ENCODE measurements around the gene RTEL1. TPM values are rescaled to one million over a fixed set of nuclear protein-coding genes. Genes with fewer than 3 reads are reported as not detected.

The RTEL1 gene
- 0.21 TPM in 1 of 2 replicates, not detected in the other for polyA plus RNA-seq

GRCh38 chr20:63657937-63658748 is at the start of gene RTEL1:
TSS of gene RTEL1 (plus strand) at chr20:63658312. CDS start at chr20:63659403, 1,091 bp downstream.

GRCh38 chr20:63626424-63627128 is 31.5 kb upstream of the RTEL1 start, which contains the start of gene GMEB2:
TSS of gene GMEB2 (minus strand) at chr20:63627101. CDS start at chr20:63619397, 7,704 bp downstream.

GRCh38 chr20:63653041-63653973 is 4.8 kb upstream of the RTEL1 start, which contains the start of gene STMN3:
TSS of gene STMN3 (minus strand) at chr20:63653424. CDS start at chr20:63653345, 79 bp downstream.

GRCh38 chr20:63696628-63697356 is 38.7 kb downstream of the RTEL1 start, which contains the start of gene TNFRSF6B:
TSS of gene TNFRSF6B (plus strand) at chr20:63696652. CDS start at chr20:63696768, 116 bp downstream.

GRCh38 chr20:63707558-63708300 is 49.6 kb downstream of the RTEL1 start, which contains the start of the genes ARFRP1 and ZGPAT:
TSS of gene ARFRP1 (minus strand) at chr20:63707976. CDS start at chr20:63707091, 885 bp downstream.
TSS of gene ZGPAT (plus strand) at chr20:63708039. CDS start at chr20:63708581, 542 bp downstream.

GRCh38 chr20:63735859-63736718 is 78.0 kb downstream of the RTEL1 start, which contains the start of gene LIME1:
TSS of gene LIME1 (plus strand) at chr20:63736664. CDS start at chr20:63737550, 886 bp downstream.

GRCh38 chr20:63739130-63740069 is 81.3 kb downstream of the RTEL1 start, which contains the start of gene SLC2A4RG:
TSS of gene SLC2A4RG (plus strand) at chr20:63739776. CDS start at chr20:63739913, 137 bp downstream.

Other genes starting within 250 kb of the RTEL1 start
- 8.7 and 11.4 TPM in 2 replicates for gene KCNQ2, start 185.7 kb upstream of the RTEL1 start, polyA plus RNA-seq
- gene EEF1A2, start 159.2 kb upstream of the RTEL1 start, polyA plus RNA-seq = 13.6 and 15.1 TPM in 2 replicates
- 2.1 and 3.0 TPM in 2 replicates for gene PPDPF, start 137.5 kb upstream of the RTEL1 start, polyA plus RNA-seq
- not detected in 2 replicates for gene PTK6, start 120.9 kb upstream of the RTEL1 start, polyA plus RNA-seq
- gene SRMS, start 110.6 kb upstream of the RTEL1 start, polyA plus RNA-seq = not detected in 2 replicates
- gene FNDC11, start 104.2 kb upstream of the RTEL1 start, polyA plus RNA-seq = not detected in 2 replicates
- gene HELZ2, start 84.1 kb upstream of the RTEL1 start, polyA plus RNA-seq = not detected in 2 replicates
- gene GMEB2, start 31.2 kb upstream of the RTEL1 start, polyA plus RNA-seq = 0.35 and 1.3 TPM in 2 replicates
- 30.7 and 32.0 TPM in 2 replicates for gene STMN3, start 4.9 kb upstream of the RTEL1 start, polyA plus RNA-seq
- not detected in 2 replicates for gene TNFRSF6B, start 38.3 kb downstream of the RTEL1 start, polyA plus RNA-seq
- 1.7 and 5.3 TPM in 2 replicates for gene ARFRP1, start 49.7 kb downstream of the RTEL1 start, polyA plus RNA-seq
- 0.38 and 0.73 TPM in 2 replicates for gene ZGPAT, start 49.7 kb downstream of the RTEL1 start, polyA plus RNA-seq
- gene LIME1, start 78.4 kb downstream of the RTEL1 start, polyA plus RNA-seq = not detected in 2 replicates
- 0.93 TPM in 1 of 2 replicates, not detected in the other for gene SLC2A4RG, start 81.5 kb downstream of the RTEL1 start, polyA plus RNA-seq
- gene ZBTB46, start 173.0 kb downstream of the RTEL1 start, polyA plus RNA-seq = 2.8 and 6.3 TPM in 2 replicates
- not detected in 2 replicates for gene ABHD16B, start 203.2 kb downstream of the RTEL1 start, polyA plus RNA-seq
- 7.6 and 9.1 TPM in 2 replicates for gene TPD52L2, start 207.0 kb downstream of the RTEL1 start, polyA plus RNA-seq
- 8.3 and 9.6 TPM in 2 replicates for gene DNAJC5, start 236.8 kb downstream of the RTEL1 start, polyA plus RNA-seq

Measured in Purkinje cell (primary cell).